MM.1S (cell line): ENCODE results near the gene ANO10.
"Not testable (repeated sequence)": the region's sequence is repeated elsewhere in the genome, so short reads cannot be mapped to it uniquely, and the experiment has no call there.

Experiments used
- DNase-seq: peaks from one replicate; pipeline ENCODE4 v3.0.0-alpha.2; 2015
- H2AFZ ChIP-seq: fragments of 300-600 bp; sonication (generic); 2 replicates; pipeline ENCODE4 v1.6.0; 2016; ENCODE audit warnings: antibody characterized with exemption, low read length
- H3F3A ChIP-seq: fragments of 300-600 bp; sonication (generic); 2 replicates; pipeline ENCODE4 v1.6.1; 2016; ENCODE audit warnings: mild to moderate bottlenecking, antibody characterized with exemption, low read length, moderate library complexity, mixed read lengths; ENCODE audit not compliant: insufficient read depth
- H3K27ac ChIP-seq: fragments of 300-600 bp; sonication (generic); 2 replicates; pipeline ENCODE4 v1.5.1; 2016; ENCODE audit warnings: mild to moderate bottlenecking, low read length
- H3K27me3 ChIP-seq: fragments of 300-600 bp; sonication (generic); replicated peaks from 2 replicates; pipeline ENCODE4 v1.6.0; 2016; ENCODE audit warnings: low read length; ENCODE audit not compliant: insufficient read depth
- H3K36me3 ChIP-seq: fragments of 300-600 bp; sonication (generic); replicated peaks from 2 replicates; pipeline ENCODE4 v1.6.1; 2016; ENCODE audit warnings: mild to moderate bottlenecking, low read length, mixed read lengths; ENCODE audit not compliant: insufficient read depth
- H3K4me1 ChIP-seq: fragments of 300-600 bp; sonication (generic); 2 replicates; pipeline ENCODE4 v1.6.1; 2016; ENCODE audit warnings: low read length, mixed read lengths
- H3K4me2 ChIP-seq: fragments of 300-600 bp; sonication (generic); 2 replicates; pipeline ENCODE4 v1.6.0; 2016; ENCODE audit warnings: low read depth, low read length
- H3K4me3 ChIP-seq: fragments of 300-600 bp; sonication (generic); 2 replicates; pipeline ENCODE4 v1.5.1; 2016; ENCODE audit warnings: low read length, mixed read lengths
- H3K79me2 ChIP-seq: fragments of 300-600 bp; sonication (generic); 2 replicates; pipeline ENCODE4 v1.6.1; 2016; ENCODE audit warnings: mixed run types, low read length, mixed read lengths
- H3K9ac ChIP-seq: fragments of 300-600 bp; sonication (generic); 2 replicates; pipeline ENCODE4 v1.6.1; 2016; ENCODE audit warnings: low read length, mixed read lengths
- H3K9me2 ChIP-seq: fragments of 300-600 bp; sonication (generic); replicated peaks from 2 replicates; pipeline ENCODE4 v1.6.1; 2016; ENCODE audit warnings: mild to moderate bottlenecking, low read length, mixed read lengths; ENCODE audit not compliant: insufficient read depth
- H3K9me3 ChIP-seq: fragments of 300-600 bp; sonication (generic); replicated peaks from 2 replicates; pipeline ENCODE4 v1.6.1; 2016; ENCODE audit warnings: mild to moderate bottlenecking, low read length, mixed read lengths; ENCODE audit not compliant: insufficient read depth
- H4K20me1 ChIP-seq: fragments of 300-600 bp; sonication (generic); 2 replicates; pipeline ENCODE4 v1.6.1; 2016; ENCODE audit warnings: mild to moderate bottlenecking, low read length, moderate library complexity, mixed read lengths; ENCODE audit not compliant: insufficient read depth
- CTCF ChIP-seq: fragments of 300-600 bp; sonication (generic); IDR thresholded peaks from 2 replicates; pipeline ENCODE4 v1.5.1; 2016; ENCODE audit warnings: antibody characterized with exemption, low read length, mixed read lengths
- EZH2 ChIP-seq: fragments of 300-600 bp; sonication (generic); optimal IDR thresholded peaks from 2 replicates; pipeline ENCODE3; 2017; ENCODE audit warnings: low read depth, mild to moderate bottlenecking, antibody characterized with exemption, low read length, mixed read lengths
- EZH2phosphoT487 ChIP-seq: fragments of 300-600 bp; sonication (generic); IDR thresholded peaks from 2 replicates; pipeline ENCODE4 v1.6.1; 2018; ENCODE audit warnings: antibody characterized with exemption, low read length

Gene ANO10

GRCh38 chr3:43523454-43524053 lies 98.3 kb downstream of the ANO10 start:
- Histone ChIP-seq H3K36me3 (no peaks in the 10 kb centered on the region), H3K79me2 (no peaks in the 10 kb centered on the region), H3K4me2 (no peak overlapping the region), H4K20me1 (no peaks in the 10 kb centered on the region), H3K9me2 (no peaks in the 10 kb centered on the region), H3K9me3 (no peaks in the 10 kb centered on the region), H3F3A (no peaks in the 10 kb centered on the region), H2AFZ (no peak overlapping the region), H3K27me3 (no peaks in the 10 kb centered on the region), H3K4me1 (no peaks in the 10 kb centered on the region), H3K27ac (no peak overlapping the region), H3K4me3 (no peak overlapping the region), H3K9ac (no peak overlapping the region)
- TF ChIP-seq EZH2: no peak
- TF ChIP-seq EZH2phosphoT487: no peak
- no peak for TF ChIP-seq CTCF
- DNase-seq: no peak

- Histone ChIP-seq H3K9me2 (no peaks in the 10 kb centered on the region), H3K79me2 (no peaks in the 10 kb centered on the region), H3K4me3 (no peak overlapping the region), H3K4me2 (no peak overlapping the region), H3K9me3 (no peaks in the 10 kb centered on the region), H3K27me3 (no peaks in the 10 kb centered on the region), H3K9ac (no peak overlapping the region), H3K4me1 (no peaks in the 10 kb centered on the region), H3K27ac (no peak overlapping the region), H3K36me3 (no peaks in the 10 kb centered on the region), H3F3A (no peaks in the 10 kb centered on the region), H2AFZ (no peak overlapping the region), H4K20me1 (no peaks in the 10 kb centered on the region)
- DNase-seq: no peak
- no peak for TF ChIP-seq CTCF
- TF ChIP-seq EZH2: no peak
- TF ChIP-seq EZH2phosphoT487: no peak
Observed at GRCh38 chr3:43522727-43523362, 99.0 kb downstream of the ANO10 start.

- no peak overlapping the region for H3K27ac ChIP-seq
- H3K36me3 ChIP-seq: no peaks in the 10 kb centered on the region
- TF ChIP-seq EZH2phosphoT487 (no peak), EZH2 (no peak), CTCF (no peak)
- no peak overlapping the region for H3K9ac ChIP-seq
- H3K4me2 ChIP-seq: no peak overlapping the region
- no peaks in the 10 kb centered on the region for H3K9me3 ChIP-seq
- no peak overlapping the region for H3K4me3 ChIP-seq
- H3K27me3 ChIP-seq: no peaks in the 10 kb centered on the region
- H3K9me2 ChIP-seq: no peaks in the 10 kb centered on the region
- no peaks in the 10 kb centered on the region for H3K4me1 ChIP-seq
- no peak for DNase-seq
- H3K79me2 ChIP-seq: no peaks in the 10 kb centered on the region
- H4K20me1 ChIP-seq: no peaks in the 10 kb centered on the region
- H2AFZ ChIP-seq: no peak overlapping the region
- H3F3A ChIP-seq: no peaks in the 10 kb centered on the region
Observed at GRCh38 chr3:43521941-43522340, 99.9 kb downstream of the ANO10 start.

- H3K27ac ChIP-seq, H3K9ac ChIP-seq, H3K9me3 ChIP-seq, H3F3A ChIP-seq, H3K4me1 ChIP-seq, H4K20me1 ChIP-seq, H3K79me2 ChIP-seq, DNase-seq, H3K4me3 ChIP-seq, H3K27me3 ChIP-seq, H2AFZ ChIP-seq, H3K36me3 ChIP-seq, H3K9me2 ChIP-seq, H3K4me2 ChIP-seq: not testable (repeated sequence)
Observed at GRCh38 chr3:43518515-43518914, 103.3 kb downstream of the ANO10 start.
